Mucosa of rectum (tissue), 2 donors: Measurements from ENCODE around the gene TTC12.

ENCODE experiments used
- H3K27ac ChIP-seq, 2 donors: one replicate each; pipeline ENCODE4 v1.7.0; 2013; ENCODE audit warnings: inconsistent platforms in 2 of 2, low read depth in 2 of 2, low read length in 2 of 2
- H3K27me3 ChIP-seq, 2 donors: one replicate each; pipeline ENCODE4 v1.7.0; 2013; ENCODE audit warnings: low read length in 2 of 2; ENCODE audit not compliant: control insufficient read depth in 2 of 2, insufficient read depth in 2 of 2
- H3K36me3 ChIP-seq, 2 donors: one replicate each; pipeline ENCODE4 v1.7.0; 2013; ENCODE audit warnings: low read length in 2 of 2; ENCODE audit not compliant: control insufficient read depth in 2 of 2, insufficient read depth in 2 of 2
- H3K4me1 ChIP-seq, 2 donors: one replicate each; pipeline ENCODE4 v1.7.0; 2013; ENCODE audit warnings: low read length in 2 of 2, mild to moderate bottlenecking in 1 of 2; ENCODE audit not compliant: control insufficient read depth in 2 of 2, insufficient read depth in 2 of 2
- H3K4me3 ChIP-seq, 2 donors: one replicate each; pipeline ENCODE4 v1.7.0; 2013; ENCODE audit warnings: low read length in 2 of 2
- H3K9ac ChIP-seq, 2 donors: one replicate each; pipeline ENCODE4 v1.7.0; 2013; ENCODE audit warnings: low read length in 2 of 2, low read depth in 1 of 2, mild to moderate bottlenecking in 1 of 2
- H3K9me3 ChIP-seq, 2 donors: one replicate each; pipeline ENCODE4 v1.7.0; 2013; ENCODE audit warnings: low read length in 2 of 2; ENCODE audit not compliant: control insufficient read depth in 2 of 2
- donor health status: healthy.
- donor health status: Normal muscosa, but diverticular disease.

The TTC12 gene

GRCh38 chr11:113369411-113369810, 55.0 kb downstream of the TTC12 start:
- Histone ChIP-seq H3K27me3 (no peaks in the 10 kb centered on the region), H3K4me3 (no peak overlapping the region), H3K27ac (no peak overlapping the region)

GRCh38 chr11:113370634-113371033, 56.3 kb downstream of the TTC12 start:
- no peak overlapping the region for H3K9ac ChIP-seq

More at GRCh38 chr11:113369411-113369810, 55.0 kb downstream of the TTC12 start:
- H3K36me3 ChIP-seq, result peaks cover 12 to 18% of the 10 kb centered on the region in 2 donors
- no peaks in the 10 kb centered on the region for H3K9me3 ChIP-seq
- no peaks in the 10 kb centered on the region for H3K4me1 ChIP-seq
- no peak overlapping the region for H3K9ac ChIP-seq

DNA sequence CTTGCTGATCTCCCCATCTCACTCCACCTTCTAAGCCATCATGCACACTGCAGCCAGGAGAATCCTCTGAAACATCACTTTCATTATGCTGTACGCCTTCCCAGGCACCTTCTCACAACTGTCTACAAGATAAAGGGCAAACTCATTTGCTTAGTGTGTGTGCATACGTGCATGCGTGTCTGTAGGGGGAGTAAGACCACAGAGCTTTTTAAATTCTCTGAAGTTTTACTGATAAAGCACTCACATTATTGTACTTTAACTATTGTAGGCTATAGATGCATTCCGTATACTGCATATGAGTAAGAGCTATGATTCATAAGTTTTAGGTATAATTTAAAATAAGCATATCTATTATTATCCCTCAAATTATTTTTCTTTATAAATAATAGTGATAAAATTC, 57.9 kb downstream of the TTC12 start:
- Histone ChIP-seq H3K9me3 (no peaks in the 10 kb centered on the region), H3K4me3 (no peak overlapping the region), H3K9ac (no peak overlapping the region), H3K27ac (no peak overlapping the region), H3K27me3 (no peaks in the 10 kb centered on the region), H3K4me1 (no peaks in the 10 kb centered on the region), H3K36me3 (peaks cover 4 to 6% of the 10 kb centered on the region in 2 donors)

More at GRCh38 chr11:113370634-113371033, 56.3 kb downstream of the TTC12 start:
- no peak overlapping the region for H3K27ac ChIP-seq
- H3K4me3 ChIP-seq, result no peak overlapping the region
- H3K27me3 ChIP-seq, result no peaks in the 10 kb centered on the region
- no peaks in the 10 kb centered on the region for H3K9me3 ChIP-seq
- no peaks in the 10 kb centered on the region for H3K4me1 ChIP-seq
- H3K36me3 ChIP-seq, result peaks cover 4 to 6% of the 10 kb centered on the region in 2 donors

- no peak overlapping the region for H3K27ac ChIP-seq
- no peaks in the 10 kb centered on the region for H3K27me3 ChIP-seq
- peaks cover 3 to 4% of the 10 kb centered on the region in 2 donors for H3K36me3 ChIP-seq
- no peaks in the 10 kb centered on the region for H3K4me1 ChIP-seq
- H3K9me3 ChIP-seq, result no peaks in the 10 kb centered on the region
- no peak overlapping the region for H3K4me3 ChIP-seq
- no peak overlapping the region for H3K9ac ChIP-seq
Observed at GRCh38 chr11:113373306-113373705, 58.9 kb downstream of the TTC12 start.

GRCh38 chr11:113373981-113374560, 59.7 kb downstream of the TTC12 start:
- H3K27ac ChIP-seq, result no peak overlapping the region
- no peaks in the 10 kb centered on the region for H3K4me1 ChIP-seq
- H3K9me3 ChIP-seq, result no peaks in the 10 kb centered on the region
- no peaks in the 10 kb centered on the region for H3K27me3 ChIP-seq
- no peaks in the 10 kb centered on the region for H3K36me3 ChIP-seq
- H3K9ac ChIP-seq, result no peak overlapping the region
- H3K4me3 ChIP-seq, result no peak overlapping the region

- Histone ChIP-seq H3K36me3 (no peaks in the 10 kb centered on the region), H3K9ac (no peak overlapping the region), H3K27me3 (no peaks in the 10 kb centered on the region), H3K9me3 (no peaks in the 10 kb centered on the region), H3K4me3 (no peak overlapping the region), H3K4me1 (no peaks in the 10 kb centered on the region), H3K27ac (no peak overlapping the region)
Observed at GRCh38 chr11:113375402-113375801, 61.0 kb downstream of the TTC12 start.

DNA sequence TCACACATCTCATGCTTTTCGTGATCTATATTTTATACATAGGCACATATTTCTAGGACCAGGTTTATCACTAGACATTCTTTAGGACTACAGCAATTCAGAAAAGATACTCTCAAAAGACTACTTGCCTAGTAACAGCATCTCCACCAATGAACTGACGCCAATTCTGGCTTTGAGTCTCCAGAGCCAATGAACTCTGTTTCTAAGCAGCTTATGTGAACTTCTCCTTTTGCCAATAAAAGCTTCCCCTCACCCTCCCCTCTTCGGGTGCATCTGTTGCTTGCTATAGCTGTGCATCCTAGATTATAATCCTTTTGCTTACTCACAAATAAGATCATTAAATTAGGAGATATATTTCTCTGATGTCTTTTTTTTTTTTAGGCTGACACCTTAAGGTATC, 61.8 kb downstream of the TTC12 start:
- Histone ChIP-seq H3K9ac (no peak overlapping the region), H3K36me3 (no peaks in the 10 kb centered on the region), H3K27ac (no peak overlapping the region), H3K27me3 (no peaks in the 10 kb centered on the region), H3K9me3 (no peaks in the 10 kb centered on the region), H3K4me1 (no peaks in the 10 kb centered on the region), H3K4me3 (no peak overlapping the region)

- no peak overlapping the region for H3K9ac ChIP-seq
- no peaks in the 10 kb centered on the region for H3K27me3 ChIP-seq
- H3K4me1 ChIP-seq, result no peaks in the 10 kb centered on the region
- H3K4me3 ChIP-seq, result no peak overlapping the region
- no peaks in the 10 kb centered on the region for H3K9me3 ChIP-seq
- H3K36me3 ChIP-seq, result no peaks in the 10 kb centered on the region
- no peak overlapping the region for H3K27ac ChIP-seq
Observed at GRCh38 chr11:113377681-113378412, 63.5 kb downstream of the TTC12 start.

GRCh38 chr11:113378692-113379091, 64.3 kb downstream of the TTC12 start:
- Histone ChIP-seq H3K4me1 (no peaks in the 10 kb centered on the region), H3K4me3 (no peak overlapping the region)

GRCh38 chr11:113382121-113382520, 67.7 kb downstream of the TTC12 start:
- Histone ChIP-seq H3K9ac (no peak overlapping the region), H3K4me1 (no peaks in the 10 kb centered on the region), H3K36me3 (no peaks in the 10 kb centered on the region), H3K4me3 (no peak overlapping the region), H3K9me3 (no peaks in the 10 kb centered on the region), H3K27me3 (peaks cover 0 to under 1% of the 10 kb centered on the region in 2 donors), H3K27ac (no peak overlapping the region)

More at GRCh38 chr11:113378692-113379091, 64.3 kb downstream of the TTC12 start:
- Histone ChIP-seq H3K27ac (no peak overlapping the region), H3K9ac (no peak overlapping the region), H3K27me3 (no peaks in the 10 kb centered on the region), H3K9me3 (no peaks in the 10 kb centered on the region), H3K36me3 (no peaks in the 10 kb centered on the region)
